Transverse colon (tissue), 4 donors: ENCODE measurements around the gene CNNM2. TPM values are rescaled to one million over a fixed set of nuclear protein-coding genes. Genes with fewer than 3 reads are reported as not detected.

ENCODE experiments used
- DNase-seq: peaks from one replicate; pipeline ENCODE4 v3.0.0-alpha.2; 2019
- H3K27ac ChIP-seq, 4 donors: fragments of 200-600 bp; sonication (generic); 2 replicates each; pipeline ENCODE4 v1.5.1; 2016 to 2018; ENCODE audit warnings: inconsistent platforms in 4 of 4
- H3K27me3 ChIP-seq: fragments of 200-600 bp; sonication (generic); 2 replicates; pipeline ENCODE4 v1.5.1; 2017; ENCODE audit warnings: inconsistent platforms
- H3K36me3 ChIP-seq, 4 donors: fragments of 200-600 bp; sonication (generic); 2 replicates each; pipeline ENCODE4 v1.5.1; 2017 to 2019; ENCODE audit warnings: inconsistent platforms in 4 of 4
- H3K4me1 ChIP-seq, 4 donors: fragments of 200-600 bp; sonication (generic); 2 replicates each; pipeline ENCODE4 v1.5.1; 2017 to 2020; ENCODE audit warnings: inconsistent platforms in 4 of 4
- H3K4me3 ChIP-seq, 4 donors: fragments of 200-600 bp; sonication (generic); 1 replicate in 1 of 4; 2 replicates in 3 of 4; pipeline versions ENCODE4 v1.5.1 to v1.6.1; 2017 to 2019; ENCODE audit warnings: inconsistent platforms in 4 of 4
- H3K9me3 ChIP-seq, 2 donors: fragments of 200-600 bp; sonication (generic); 2 replicates each; pipeline ENCODE4 v1.5.1; 2017 to 2019; ENCODE audit warnings: inconsistent platforms in 2 of 2
- CTCF ChIP-seq, 5 experiments: fragments of 200-600 bp in 3 of 5; fragments of 450-650 bp in 2 of 5; sonication (generic) in 3 of 5; IDR thresholded peaks; 1 replicate in 2 of 5; 2 replicates in 3 of 5; pipeline ENCODE4 v1.5.1; 2016 to 2017; ENCODE audit warnings: antibody characterized with exemption in 5 of 5, inconsistent platforms in 3 of 5, mild to moderate bottlenecking in 2 of 5, moderate library complexity in 1 of 5
- EP300 ChIP-seq: sonication (generic); formaldehyde crosslinking; IDR thresholded peaks from one replicate; pipeline ENCODE4 v1.6.1; 2017; ENCODE audit warnings: antibody characterized with exemption, low read depth
- POLR2A ChIP-seq: fragments of 450-650 bp; IDR thresholded peaks from one replicate; pipeline ENCODE4 v1.6.1; 2016; ENCODE audit warnings: antibody characterized with exemption, mild to moderate bottlenecking, moderate library complexity
- POLR2AphosphoS5 ChIP-seq, 3 donors: sonication (generic); formaldehyde crosslinking; IDR thresholded peaks; one replicate each; pipeline ENCODE4 v1.6.1; 2016; ENCODE audit warnings: antibody characterized with exemption in 3 of 3
- WGBS, 2 donors: methylation state at CpG; one replicate each; pipeline ENCODE4 v1.1.5; 2018; ENCODE audit warnings: low coverage in 1 of 2; 5-methylcytosine and 5-hydroxymethylcytosine counted together
- in situ Hi-C, 4 donors: fragments of 200-750 bp; cut with MboI; loops; one replicate each; pipeline versions ENCODE4 v1.15.0 to v1.15.1; 2017; ENCODE audit warnings: low sequenced_read_pairs in 3 of 4, low pct_ligation_motif_present in 1 of 4, low pct_unique_long_range_greater_than_20kb in 1 of 4
- intact Hi-C: fragments of 100-400 bp; cut with DNase I; formaldehyde crosslinking; loops from one replicate; pipeline ENCODE4 v1.15.1; 2023; ENCODE audit warnings: low total_unique reads
- total RNA-seq, 4 donors: library from RNA; depleted of rRNA; stranded (reverse); fragments of >200 nt; gene quantifications; one replicate each; pipeline ENCODE4 v1.1.0, GENCODE V29; 2016

Gene CNNM2
- total RNA-seq, 4 donors from 2014 or later: 48.0 to 144 (median 100) TPM

- intact Hi-C loops: no loop called here
- Histone ChIP-seq H3K27ac (no peak overlapping the region), H3K9me3 (no peaks in the 10 kb centered on the region), H3K4me3 (no peak overlapping the region), H3K36me3 (no peaks in the 10 kb centered on the region), H3K27me3 (no peaks in the 10 kb centered on the region), H3K4me1 (peaks cover 0 to 11% (median 3%) of the 10 kb centered on the region in 4 donors)
- 92 to 94% methylated on average over 2 of the region's 2 CpGs for WGBS, 2 donors
- TF ChIP-seq CTCF (IDR thresholded peaks at IDR 0.05) (no peak), EP300 (no peak), POLR2A (no peak), POLR2AphosphoS5 (IDR thresholded peaks at IDR 0.05) (no peak)
- in situ Hi-C loops: loop anchor here in 1 of 4 donors (10.0 kb wide), 1 partner anchor 134 kb away; no protein-coding TSS in a partner anchor
- DNase-seq: no peak
These were observed 12.6 kb downstream of the CNNM2 start for GRCh38 chr10:102930720-102931119.

- Histone ChIP-seq H3K27ac (no peak overlapping the region), H3K4me1 (peaks cover 0 to 6% (median 3%) of the 10 kb centered on the region in 4 donors), H3K36me3 (no peaks in the 10 kb centered on the region), H3K27me3 (no peaks in the 10 kb centered on the region), H3K9me3 (no peaks in the 10 kb centered on the region), H3K4me3 (no peak overlapping the region)
- intact Hi-C loops: no loop called here
- no peak for DNase-seq
- WGBS, 2 donors: 87 to 100% methylated on average over 3 to 5 of the region's 5 CpGs
- in situ Hi-C loops: loop anchor here in 1 of 4 donors (10.0 kb wide), 1 partner anchor 133 kb away; no protein-coding TSS in a partner anchor
- TF ChIP-seq EP300 (no peak), CTCF (IDR thresholded peaks at IDR 0.05) (no peak), POLR2AphosphoS5 (IDR thresholded peaks at IDR 0.05) (no peak), POLR2A (no peak)
These were observed 13.5 kb downstream of the CNNM2 start for GRCh38 chr10:102931643-102932042.

GRCh38 chr10:102935505-102935904 lies 17.4 kb downstream of the CNNM2 start:
- TF ChIP-seq CTCF (IDR thresholded peaks at IDR 0.05): no peak
- no peak for TF ChIP-seq EP300
- TF ChIP-seq POLR2AphosphoS5 (IDR thresholded peaks at IDR 0.05): no peak
- TF ChIP-seq POLR2A: no peak
- in situ Hi-C loops (loop anchor here in 1 of 4 donors (10.0 kb wide), 1 partner anchor 129 kb away; no protein-coding TSS in a partner anchor), intact Hi-C loops (no loop called here)

GRCh38 chr10:102935939-102936605 lies 18.0 kb downstream of the CNNM2 start:
- in situ Hi-C loops: loop anchor here in 1 of 4 donors (10.0 kb wide), 1 partner anchor 129 kb away; no protein-coding TSS in a partner anchor
- Histone ChIP-seq H3K4me3 (no peak overlapping the region), H3K9me3 (no peaks in the 10 kb centered on the region), H3K36me3 (no peaks in the 10 kb centered on the region), H3K4me1 (no peaks in the 10 kb centered on the region), H3K27me3 (no peaks in the 10 kb centered on the region), H3K27ac (no peak overlapping the region)
- DNase-seq: no peak
- 90 to 92% methylated on average over 2 to 3 of the region's 3 CpGs for WGBS, 2 donors
- intact Hi-C loops: no loop called here
- no peak for TF ChIP-seq CTCF (IDR thresholded peaks at IDR 0.05)
- TF ChIP-seq EP300: no peak
- TF ChIP-seq POLR2AphosphoS5 (IDR thresholded peaks at IDR 0.05): no peak
- no peak for TF ChIP-seq POLR2A

More at GRCh38 chr10:102935505-102935904, 17.4 kb downstream of the CNNM2 start:
- Histone ChIP-seq H3K9me3 (no peaks in the 10 kb centered on the region), H3K27ac (no peak overlapping the region), H3K36me3 (no peaks in the 10 kb centered on the region), H3K27me3 (no peaks in the 10 kb centered on the region), H3K4me3 (no peak overlapping the region), H3K4me1 (no peaks in the 10 kb centered on the region)
- DNase-seq: no peak
- 84 to 85% methylated on average over 4 of the region's 4 CpGs for WGBS, 2 donors
